ENCODE measurements around the gene PTPN21. TPM values are rescaled to one million over a fixed set of nuclear protein-coding genes. Genes with fewer than 3 reads are reported as not detected.
"Not testable (repeated sequence)": the region's sequence is repeated elsewhere in the genome, so short reads cannot be mapped to it uniquely, and the experiment has no call there.

The PTPN21 gene
- total RNA-seq, 2 experiments from 2014 or later, result 0.16 to 0.25 TPM

DNA sequence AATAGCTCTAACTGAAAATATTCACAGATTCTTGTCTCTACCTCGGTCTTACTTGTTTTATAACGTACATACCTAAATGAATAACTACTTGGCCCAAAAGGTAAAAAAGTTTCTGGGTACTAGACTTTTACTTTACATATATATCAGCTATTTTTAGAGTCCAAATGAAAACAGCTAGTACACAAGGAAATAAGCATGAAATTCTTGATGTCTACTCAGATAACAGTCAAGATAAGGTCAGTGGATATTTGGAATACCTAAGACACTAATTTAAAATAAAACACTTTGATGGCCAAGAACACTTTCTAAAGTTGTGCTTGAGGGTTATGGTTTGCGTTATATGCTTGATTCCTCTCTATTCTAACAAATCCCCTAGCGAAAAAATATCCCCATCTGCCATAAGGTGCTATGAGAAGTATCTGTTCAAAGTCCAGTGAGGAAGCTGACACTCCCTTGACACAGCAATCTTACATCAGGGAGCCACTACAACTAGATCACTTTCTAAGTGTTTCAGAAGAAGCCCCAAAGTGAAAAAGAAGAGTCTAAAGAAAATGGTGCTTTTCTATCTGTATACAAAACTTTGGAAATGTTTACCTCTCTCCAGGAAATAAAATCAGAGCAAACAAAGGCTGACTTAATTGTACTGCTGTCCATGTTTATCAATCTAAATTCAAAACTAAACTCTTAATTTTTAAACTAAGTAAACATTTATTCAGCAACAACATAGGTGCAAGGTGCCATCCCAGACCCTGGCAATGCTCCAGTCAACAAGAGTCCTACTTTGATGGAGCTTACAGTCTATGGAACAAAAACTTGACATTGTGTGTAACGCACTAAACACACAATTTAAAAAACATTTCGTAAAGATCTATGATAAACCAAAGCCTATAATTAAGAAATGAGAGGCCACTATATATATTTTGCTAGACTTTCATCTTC is 11.7 kb downstream of the PTPN21 start:
- Mint-ChIP-seq H3K4me1 (no peaks in the 10 kb centered on the region), H3K36me3 (no peaks in the 10 kb centered on the region), H3K27me3 (peaks cover 3% of the 10 kb centered on the region), H3K27ac (no peak overlapping the region), H3K4me3 (no peak overlapping the region), H3K9me3 (no peaks in the 10 kb centered on the region)
- no peak for DNase-seq

- no peak for DNase-seq
- no peaks in the 10 kb centered on the region for H3K4me1 Mint-ChIP-seq
- no peak overlapping the region for H3K27ac Mint-ChIP-seq
- peaks cover 3% of the 10 kb centered on the region for H3K27me3 Mint-ChIP-seq
- H3K9me3 Mint-ChIP-seq, result no peaks in the 10 kb centered on the region
- H3K4me3 Mint-ChIP-seq, result no peak overlapping the region
- H3K36me3 Mint-ChIP-seq, result no peaks in the 10 kb centered on the region
Observed at GRCh38 chr14:88541324-88541723, 13.5 kb downstream of the PTPN21 start.

GRCh38 chr14:88535813-88536212 is 19.0 kb downstream of the PTPN21 start:
- Mint-ChIP-seq H3K36me3 (no peaks in the 10 kb centered on the region), H3K27ac (no peak overlapping the region), H3K4me1 (no peaks in the 10 kb centered on the region), H3K4me3 (no peak overlapping the region), H3K9me3 (no peaks in the 10 kb centered on the region), H3K27me3 (peaks cover under 1% of the 10 kb centered on the region)
- no peak for DNase-seq

DNA sequence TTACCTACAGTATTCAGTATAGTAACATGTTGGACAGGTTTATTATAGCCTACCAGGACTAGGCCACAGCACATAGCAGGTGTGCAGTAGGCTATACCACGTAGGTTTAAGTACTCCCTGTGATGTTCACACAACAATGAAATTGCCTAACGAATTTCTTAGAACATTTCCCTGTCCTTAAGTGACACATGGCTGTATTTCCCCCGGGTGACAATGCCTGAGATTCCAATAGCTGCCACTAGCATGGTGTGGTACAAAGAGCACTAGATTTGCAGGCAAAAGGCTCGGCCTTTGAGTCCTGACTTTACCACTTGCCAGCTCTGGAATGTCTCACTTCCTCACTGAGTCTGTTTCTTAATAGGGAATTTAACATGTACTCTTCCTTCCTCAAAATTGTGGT is 19.7 kb downstream of the PTPN21 start:
- Mint-ChIP-seq H3K27me3 (peaks cover 7% of the 10 kb centered on the region), H3K9me3 (peaks cover 5% of the 10 kb centered on the region), H3K36me3 (no peaks in the 10 kb centered on the region), H3K27ac (no peak overlapping the region), H3K4me1 (no peaks in the 10 kb centered on the region), H3K4me3 (no peak overlapping the region)
- no peak for DNase-seq

- H3K4me1 Mint-ChIP-seq, result no peaks in the 10 kb centered on the region
- H3K4me3 Mint-ChIP-seq, result no peak overlapping the region
- H3K27ac Mint-ChIP-seq, result no peak overlapping the region
- H3K9me3 Mint-ChIP-seq, result peaks cover 10% of the 10 kb centered on the region
- peaks cover 21% of the 10 kb centered on the region for H3K27me3 Mint-ChIP-seq
- H3K36me3 Mint-ChIP-seq, result peaks cover 2% of the 10 kb centered on the region
- no peak for DNase-seq
Observed at GRCh38 chr14:88533064-88533602, 21.7 kb downstream of the PTPN21 start.

GRCh38 chr14:88529889-88530288 is 24.9 kb downstream of the PTPN21 start:
- H3K9me3 Mint-ChIP-seq, result peaks cover 10% of the 10 kb centered on the region
- H3K4me1 Mint-ChIP-seq, H3K4me3 Mint-ChIP-seq, H3K27ac Mint-ChIP-seq, DNase-seq, H3K36me3 Mint-ChIP-seq: not testable (repeated sequence)
- peaks cover 32% of the 10 kb centered on the region for H3K27me3 Mint-ChIP-seq

- no peak overlapping the region for H3K27ac Mint-ChIP-seq
- H3K4me1 Mint-ChIP-seq, result no peaks in the 10 kb centered on the region
- no peak overlapping the region for H3K4me3 Mint-ChIP-seq
- no peaks in the 10 kb centered on the region for H3K36me3 Mint-ChIP-seq
- peaks cover 13% of the 10 kb centered on the region for H3K27me3 Mint-ChIP-seq
- H3K9me3 Mint-ChIP-seq, result no peaks in the 10 kb centered on the region
- no peak for DNase-seq
Observed at GRCh38 chr14:88522393-88522792, 32.4 kb downstream of the PTPN21 start.

GRCh38 chr14:88521818-88522217 is 33.0 kb downstream of the PTPN21 start:
- Mint-ChIP-seq H3K36me3 (no peaks in the 10 kb centered on the region), H3K27me3 (peaks cover 13% of the 10 kb centered on the region), H3K4me1 (no peaks in the 10 kb centered on the region), H3K27ac (no peak overlapping the region), H3K4me3 (no peak overlapping the region), H3K9me3 (no peaks in the 10 kb centered on the region)
- DNase-seq, result no peak

DNA sequence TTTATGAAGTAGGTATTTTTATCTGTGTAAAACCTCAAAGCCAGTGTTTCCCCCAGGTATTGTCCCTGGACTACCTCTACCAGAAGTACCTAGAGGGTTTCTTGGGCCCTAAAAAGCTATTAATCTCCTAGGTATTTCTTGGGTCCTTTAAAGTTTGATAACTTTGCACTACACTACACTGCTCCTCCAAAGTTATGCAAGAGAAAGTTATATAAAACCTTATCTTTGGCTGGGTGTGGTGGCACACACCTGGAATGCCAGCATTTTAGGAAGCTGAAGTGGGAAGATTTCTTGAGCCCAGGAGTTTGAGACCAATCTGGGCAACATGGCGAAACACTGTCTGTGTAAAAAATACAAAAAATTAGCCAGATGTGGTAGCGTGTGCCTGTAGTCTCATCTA is 34.9 kb downstream of the PTPN21 start:
- H3K4me3 Mint-ChIP-seq, result no peak overlapping the region
- no peaks in the 10 kb centered on the region for H3K36me3 Mint-ChIP-seq
- no peaks in the 10 kb centered on the region for H3K4me1 Mint-ChIP-seq
- no peak for DNase-seq
- no peak overlapping the region for H3K27ac Mint-ChIP-seq
- H3K27me3 Mint-ChIP-seq, result peaks cover 12% of the 10 kb centered on the region
- H3K9me3 Mint-ChIP-seq, result no peaks in the 10 kb centered on the region

GRCh38 chr14:88518592-88519512 is 36.0 kb downstream of the PTPN21 start:
- no peak for DNase-seq
- H3K4me1 Mint-ChIP-seq, result no peaks in the 10 kb centered on the region
- H3K27me3 Mint-ChIP-seq, result peaks cover 12% of the 10 kb centered on the region
- H3K4me3 Mint-ChIP-seq, result no peak overlapping the region
- H3K9me3 Mint-ChIP-seq, result no peaks in the 10 kb centered on the region
- H3K36me3 Mint-ChIP-seq, result no peaks in the 10 kb centered on the region
- H3K27ac Mint-ChIP-seq, result no peak overlapping the region

GRCh38 chr14:88516861-88517357 is 37.9 kb downstream of the PTPN21 start:
- Mint-ChIP-seq H3K9me3 (no peaks in the 10 kb centered on the region), H3K4me3 (no peak overlapping the region), H3K27me3 (peaks cover 12% of the 10 kb centered on the region), H3K4me1 (no peaks in the 10 kb centered on the region), H3K27ac (no peak overlapping the region), H3K36me3 (no peaks in the 10 kb centered on the region)
- no peak for DNase-seq

- H3K4me3 Mint-ChIP-seq, result no peak overlapping the region
- no peaks in the 10 kb centered on the region for H3K9me3 Mint-ChIP-seq
- H3K4me1 Mint-ChIP-seq, result no peaks in the 10 kb centered on the region
- H3K36me3 Mint-ChIP-seq, result no peaks in the 10 kb centered on the region
- no peak for DNase-seq
- H3K27ac Mint-ChIP-seq, result no peak overlapping the region
- peaks cover 9% of the 10 kb centered on the region for H3K27me3 Mint-ChIP-seq
Observed at GRCh38 chr14:88515499-88516221, 39.1 kb downstream of the PTPN21 start.

- no peak overlapping the region for H3K27ac Mint-ChIP-seq
- no peaks in the 10 kb centered on the region for H3K9me3 Mint-ChIP-seq
- no peak overlapping the region for H3K4me3 Mint-ChIP-seq
- DNase-seq, result no peak
- no peaks in the 10 kb centered on the region for H3K36me3 Mint-ChIP-seq
- no peaks in the 10 kb centered on the region for H3K4me1 Mint-ChIP-seq
- H3K27me3 Mint-ChIP-seq, result peaks cover 20% of the 10 kb centered on the region
Observed at GRCh38 chr14:88507208-88507607, 47.6 kb downstream of the PTPN21 start.

GRCh38 chr14:88505621-88506020 is 49.2 kb downstream of the PTPN21 start:
- H3K4me3 Mint-ChIP-seq, result no peak overlapping the region
- H3K27me3 Mint-ChIP-seq, result peaks cover 24% of the 10 kb centered on the region
- no peak for DNase-seq
- H3K4me1 Mint-ChIP-seq, result no peaks in the 10 kb centered on the region
- no peaks in the 10 kb centered on the region for H3K36me3 Mint-ChIP-seq
- H3K27ac Mint-ChIP-seq, result no peak overlapping the region
- H3K9me3 Mint-ChIP-seq, result no peaks in the 10 kb centered on the region
